ENCODE results near the gene OR2AT4.
"Not testable (repeated sequence)": the region's sequence is repeated elsewhere in the genome, so short reads cannot be mapped to it uniquely, and the experiment has no call there.

DNA sequence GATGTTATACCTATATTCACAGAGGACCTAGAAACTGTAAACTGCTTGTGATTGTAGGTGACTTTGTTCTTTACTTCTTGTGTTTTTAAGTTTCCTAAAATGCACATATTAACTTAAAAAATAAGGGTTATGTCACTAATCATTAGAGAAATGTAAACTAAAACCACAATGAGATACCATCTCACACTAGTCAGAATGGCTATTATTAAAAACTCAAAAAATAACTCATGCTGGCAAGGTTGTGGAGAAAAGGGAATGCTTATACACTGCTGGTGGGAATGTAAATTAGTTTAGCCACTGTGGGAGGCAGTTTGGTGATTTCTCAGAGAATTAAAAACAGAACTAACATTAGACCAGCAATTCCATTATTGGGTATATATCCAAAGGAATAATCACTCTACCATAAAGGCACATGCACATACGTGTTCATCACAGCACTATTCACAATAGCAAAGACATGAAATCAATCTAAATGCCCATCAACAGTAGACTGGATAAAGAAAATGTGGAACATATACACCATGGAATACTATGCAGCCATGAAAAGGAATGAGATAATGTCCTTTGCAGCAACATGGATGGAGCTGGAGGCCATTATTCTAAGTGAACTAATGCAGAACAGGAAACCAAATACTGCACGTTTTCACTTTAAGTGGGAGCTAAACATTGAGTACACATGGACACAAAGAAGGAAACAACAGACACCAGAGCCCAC is 9.4 kb upstream of the OR2AT4 start:
- TF ChIP-seq, protein P1, sequence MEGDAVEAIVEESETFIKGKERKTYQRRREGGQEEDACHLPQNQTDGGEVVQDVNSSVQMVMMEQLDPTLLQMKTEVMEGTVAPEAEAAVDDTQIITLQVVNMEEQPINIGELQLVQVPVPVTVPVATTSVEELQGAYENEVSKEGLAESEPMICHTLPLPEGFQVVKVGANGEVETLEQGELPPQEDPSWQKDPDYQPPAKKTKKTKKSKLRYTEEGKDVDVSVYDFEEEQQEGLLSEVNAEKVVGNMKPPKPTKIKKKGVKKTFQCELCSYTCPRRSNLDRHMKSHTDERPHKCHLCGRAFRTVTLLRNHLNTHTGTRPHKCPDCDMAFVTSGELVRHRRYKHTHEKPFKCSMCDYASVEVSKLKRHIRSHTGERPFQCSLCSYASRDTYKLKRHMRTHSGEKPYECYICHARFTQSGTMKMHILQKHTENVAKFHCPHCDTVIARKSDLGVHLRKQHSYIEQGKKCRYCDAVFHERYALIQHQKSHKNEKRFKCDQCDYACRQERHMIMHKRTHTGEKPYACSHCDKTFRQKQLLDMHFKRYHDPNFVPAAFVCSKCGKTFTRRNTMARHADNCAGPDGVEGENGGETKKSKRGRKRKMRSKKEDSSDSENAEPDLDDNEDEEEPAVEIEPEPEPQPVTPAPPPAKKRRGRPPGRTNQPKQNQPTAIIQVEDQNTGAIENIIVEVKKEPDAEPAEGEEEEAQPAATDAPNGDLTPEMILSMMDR (IDR thresholded peaks at IDR 0.05; ENCODE audit: low read depth, low read length), result not testable (repeated sequence)
- not testable (repeated sequence) for TF ChIP-seq POLR2A (IDR thresholded peaks at IDR 0.05; ENCODE audit: extremely low read depth, insufficient read length)

Data from NB4 (cell line).